OCI-LY1 (cell line): ENCODE data around the gene ODAD4.

ENCODE experiments used
- CTCF ChIP-seq: fragments of 200-600 bp; sonication (generic), shearing (Covaris generic); IDR thresholded peaks from 2 replicates; pipeline ENCODE4 v1.5.1; 2017; ENCODE audit warnings: mild to moderate bottlenecking, antibody characterized with exemption, low read length, moderate library complexity, mixed read lengths
- EZH2 ChIP-seq: fragments of 200-600 bp; sonication (generic), shearing (Covaris generic); IDR thresholded peaks from 2 replicates; pipeline ENCODE4 v1.8.0; 2017; ENCODE audit warnings: borderline replicate concordance, mixed run types, mild to moderate bottlenecking, antibody characterized with exemption, low read length, moderate library complexity, mixed read lengths

GRCh38 chr17:42005166-42005565, 74.7 kb downstream of the ODAD4 start:
- TF ChIP-seq CTCF (no peak), EZH2 (no peak)
